Measurements from ENCODE around the gene WNT8B. TPM values are rescaled to one million over a fixed set of nuclear protein-coding genes. Genes with fewer than 3 reads are reported as not detected.

WNT8B gene
- total RNA-seq, 1 donor from 2014 or later = 0.41 TPM

DNA sequence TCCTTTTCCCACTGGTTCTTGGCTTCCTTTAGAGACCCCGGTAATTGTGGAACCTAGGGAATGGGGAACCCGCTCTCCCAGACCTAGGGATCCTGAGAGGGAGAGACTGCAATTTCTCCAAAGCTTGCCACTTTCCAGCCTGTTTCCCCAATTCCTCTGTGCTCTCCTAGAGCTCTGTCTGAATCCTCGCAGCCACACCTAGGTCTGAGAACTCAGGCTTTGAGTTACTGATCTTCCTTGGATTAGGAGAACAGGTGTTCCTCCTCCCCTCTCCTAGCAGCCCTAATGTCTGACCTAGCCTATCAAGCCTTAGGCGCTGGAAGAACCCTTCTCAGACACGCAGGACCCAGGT is 20.0 kb downstream of the WNT8B start:
- intact Hi-C loops (cut with micrococcal nuclease) = loop anchor here (2.0 kb wide), 1 partner anchor 16 kb away; no protein-coding TSS in a partner anchor

- intact Hi-C loops (cut with micrococcal nuclease) = loop anchor here (2.0 kb wide), 1 partner anchor 15 kb away; no protein-coding TSS in a partner anchor
These were observed 21.3 kb downstream of the WNT8B start for GRCh38 chr10:100483876-100484666.

GRCh38 chr10:100485366-100485765 is 22.6 kb downstream of the WNT8B start:
- intact Hi-C loops (cut with micrococcal nuclease) = no loop called here

GRCh38 chr10:100485801-100486495 is 23.1 kb downstream of the WNT8B start:
- intact Hi-C loops (cut with micrococcal nuclease) = no loop called here

GRCh38 chr10:100487529-100487928 is 24.7 kb downstream of the WNT8B start:
- intact Hi-C loops (cut with micrococcal nuclease) = no loop called here

DNA sequence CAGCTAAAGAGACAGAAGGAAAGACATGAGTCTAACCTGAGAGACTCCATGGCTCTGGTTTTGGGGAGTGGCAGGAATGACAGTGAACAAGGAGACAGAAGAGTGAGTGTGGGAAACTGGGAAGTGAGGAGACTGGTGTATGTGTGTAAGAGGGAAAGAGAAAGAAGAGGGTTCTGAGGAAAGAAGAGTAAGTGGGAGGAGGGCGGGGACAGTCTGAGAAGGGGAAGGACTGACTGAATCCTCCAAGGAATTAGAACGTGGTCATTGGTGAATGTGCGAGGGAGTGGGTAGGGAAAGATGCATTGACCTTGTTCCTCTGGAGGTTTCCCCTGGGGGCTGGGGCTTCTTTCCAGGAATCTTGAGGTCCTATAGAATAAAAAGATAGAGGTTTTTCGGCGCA is 26.6 kb downstream of the WNT8B start:
- intact Hi-C loops (cut with micrococcal nuclease) = no loop called here

DNA sequence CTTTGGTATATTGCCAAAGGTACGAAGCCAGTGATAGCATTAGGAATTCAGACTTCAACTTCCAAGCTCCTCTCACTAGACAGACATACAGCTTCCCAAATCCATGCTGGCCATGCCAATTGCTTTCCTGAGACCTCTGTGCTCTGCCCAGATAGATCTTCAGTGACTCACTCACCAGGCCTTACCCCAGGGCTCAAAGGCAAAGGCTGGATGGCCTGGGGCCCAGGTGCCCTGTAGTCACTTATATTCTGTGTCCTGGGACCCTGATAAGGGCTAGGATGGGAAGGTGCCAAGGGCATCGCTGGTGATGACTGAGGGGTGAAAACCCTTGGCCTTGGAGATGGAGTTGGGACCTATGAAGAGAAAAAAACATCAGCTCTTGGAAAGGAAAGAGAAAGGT is 27.7 kb downstream of the WNT8B start:
- intact Hi-C loops (cut with micrococcal nuclease) = no loop called here

- intact Hi-C loops (cut with micrococcal nuclease) = no loop called here
These were observed 33.8 kb downstream of the WNT8B start for GRCh38 chr10:100496567-100496966.

GRCh38 chr10:100498059-100498458 is 35.2 kb downstream of the WNT8B start:
- intact Hi-C loops (cut with micrococcal nuclease) = loop anchor here (2.0 kb wide), 1 partner anchor 15 kb away; no protein-coding TSS in a partner anchor

- intact Hi-C loops (cut with micrococcal nuclease) = no loop called here
These were observed 38.6 kb downstream of the WNT8B start for GRCh38 chr10:100501423-100501822.

- intact Hi-C loops (cut with micrococcal nuclease) = no loop called here
These were observed 40.2 kb downstream of the WNT8B start for GRCh38 chr10:100502926-100503494.

GRCh38 chr10:100504096-100504495 is 41.3 kb downstream of the WNT8B start:
- intact Hi-C loops (cut with micrococcal nuclease) = no loop called here

GRCh38 chr10:100505164-100505563 is 42.4 kb downstream of the WNT8B start:
- intact Hi-C loops (cut with micrococcal nuclease) = loop anchor here (5.0 kb wide), 1 partner anchor 218 kb away; the partner anchor contains the start of gene BLOC1S2

GRCh38 chr10:100506596-100507356 is 44.0 kb downstream of the WNT8B start:
- intact Hi-C loops (cut with micrococcal nuclease) = loop anchor here (5.0 kb wide), 1 partner anchor 219 kb away; the partner anchor contains the start of gene BLOC1S2

DNA sequence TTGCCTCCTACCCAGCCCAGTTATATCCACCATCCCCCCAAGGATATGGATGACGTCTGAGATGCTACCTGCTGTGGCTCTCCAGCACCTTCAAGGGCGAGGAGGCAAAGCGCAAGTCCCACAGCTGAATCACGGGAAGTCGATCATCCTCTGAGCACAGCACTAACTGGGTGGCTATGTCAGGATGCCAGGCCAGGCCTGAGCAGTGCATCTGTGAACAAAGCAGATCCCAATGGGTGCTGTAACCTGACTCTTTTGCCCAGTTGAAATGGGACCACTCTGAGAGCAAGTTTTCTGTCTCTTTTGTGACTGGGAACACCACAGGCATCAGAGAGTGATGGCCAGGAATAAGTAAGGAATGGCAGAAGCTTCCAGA is 44.5 kb downstream of the WNT8B start:
- intact Hi-C loops (cut with micrococcal nuclease) = loop anchor here (5.0 kb wide), 1 partner anchor 220 kb away; the partner anchor contains the start of gene BLOC1S2

DNA sequence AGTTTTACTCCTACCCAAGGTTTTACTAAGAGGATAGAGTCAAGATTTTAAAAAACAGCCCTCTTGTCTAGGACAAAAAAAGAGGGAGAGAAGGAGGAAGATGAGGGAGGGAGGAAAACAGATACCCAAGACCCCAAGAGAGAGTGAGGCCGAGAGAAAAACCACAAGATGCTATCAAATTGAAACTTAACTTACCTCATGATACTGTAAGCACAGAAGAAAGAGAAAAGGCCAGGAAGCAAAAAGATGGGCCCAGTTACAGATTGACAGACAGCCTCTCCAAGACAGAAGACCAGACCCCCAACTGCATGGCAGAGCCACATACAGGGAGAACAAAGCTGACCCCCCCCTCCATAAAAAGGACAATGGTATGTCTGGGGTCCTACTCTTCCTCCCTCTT is 45.5 kb downstream of the WNT8B start:
- intact Hi-C loops (cut with micrococcal nuclease) = loop anchor here (1.0 to 5.0 kb wide), 8 partner anchors 10 to 221 kb away; partner anchors contain the start of genes BLOC1S2 and HIF1AN

DNA sequence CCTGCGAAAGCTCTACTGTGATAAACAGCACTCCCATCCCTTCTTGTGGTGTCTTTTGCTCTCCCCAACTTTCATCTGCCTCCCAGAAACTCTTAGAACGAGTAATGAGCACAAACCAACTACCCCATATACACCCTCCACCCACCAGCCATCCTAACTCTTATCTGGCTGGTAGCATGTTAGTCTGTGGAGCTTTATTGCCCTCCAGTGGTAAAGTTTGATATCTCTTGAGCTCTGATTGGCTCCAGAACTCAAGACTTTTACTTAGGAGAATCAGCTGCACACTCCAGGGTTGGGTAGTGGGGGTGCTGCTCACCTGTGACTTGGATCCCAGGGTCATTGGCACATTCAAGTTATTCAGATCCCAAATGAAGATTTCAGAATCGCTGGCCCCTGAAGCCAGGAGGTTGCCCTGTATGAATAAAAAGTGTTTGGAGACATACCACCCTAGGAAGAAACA is 45.9 kb downstream of the WNT8B start:
- intact Hi-C loops (cut with micrococcal nuclease) = loop anchor here (1.0 to 5.0 kb wide), 8 partner anchors 10 to 221 kb away; partner anchors contain the start of genes BLOC1S2 and HIF1AN

- intact Hi-C loops (cut with micrococcal nuclease) = loop anchor here (2.0 to 5.0 kb wide), 2 partner anchors 25 to 222 kb away; partner anchors contain the start of genes BLOC1S2 and HIF1AN
These were observed 46.5 kb downstream of the WNT8B start for GRCh38 chr10:100509241-100509840.

- intact Hi-C loops (cut with micrococcal nuclease) = loop anchor here (1.0 kb wide), 3 partner anchors 18 to 163 kb away; partner anchors contain the start of gene SCD
These were observed 47.9 kb downstream of the WNT8B start for GRCh38 chr10:100510533-100511308.

- intact Hi-C loops (cut with micrococcal nuclease) = no loop called here
These were observed 52.8 kb downstream of the WNT8B start for GRCh38 chr10:100515612-100516011.
